ENCODE measurements around the gene ZZZ3. TPM values are rescaled to one million over a fixed set of nuclear protein-coding genes. Genes with fewer than 3 reads are reported as not detected.

Gene ZZZ3
- total and polyA plus RNA-seq, 2 of the 8 experiments (the other 6 are each of a cell fraction or from before 2014, with no cell fraction given) = 12.8 to 54.6 TPM

- no peak overlapping the region for H2BK5ac ChIP-seq (ENCODE audit: low read depth, low read length)
- H3K23ac ChIP-seq (ENCODE audit: insufficient read length) = no peak overlapping the region
- H4K20me1 ChIP-seq (replicated peaks in 1 of 2; ENCODE audit: control insufficient read depth in 1 of 2, insufficient read depth in 2 of 2, low read length in 2 of 2) = peaks cover 0 to 3% of the 10 kb centered on the region in 2 experiments
- no peak overlapping the region for H4K8ac ChIP-seq (ENCODE audit: extremely low read depth, insufficient read depth, low read length)
- ChIA-PET POLR2A (ENCODE audit: partially characterized antibody) (interaction anchor here (0.9 to 8.5 kb wide), 3 partner anchors 8 to 12 kb away, joined by 4 to 57 read pairs (median 7); partner anchors contain the start of gene ZZZ3), CTCF (ENCODE audit: partially characterized antibody) (interaction anchor here (1.0 kb wide), 1 partner anchor 31 kb away, joined by 3 read pairs; no protein-coding TSS in a partner anchor)
- H2AFZ ChIP-seq (ENCODE audit: low read length) = no peak overlapping the region
- no peak overlapping the region for H3K4me3 ChIP-seq (ENCODE audit: extremely low read depth in 1 of 4, insufficient read depth in 2 of 4, low read depth in 3 of 4, low read length in 4 of 4)
- no peak for DNase-seq (ENCODE audit: low read depth in 1 of 2, low spot score in 2 of 2)
- H2BK20ac ChIP-seq (ENCODE audit: low read length) = no peak overlapping the region
- no peaks in the 10 kb centered on the region for H3K27me3 ChIP-seq (replicated peaks in 1 of 4; ENCODE audit: control insufficient read depth in 3 of 4, extremely low read depth in 1 of 4, insufficient read depth in 3 of 4, low read length in 3 of 4)
- WGBS, 2 experiments (ENCODE audit: extremely low coverage in 1 of 2, insufficient coverage in 1 of 2, insufficient read length in 1 of 2, insufficient replicate concordance in 2 of 2, low coverage in 1 of 2, low lambda C conversion rate in 2 of 2, missing lambda C conversion rate in 1 of 2) = 90% methylated on average over 7 of the region's 7 CpGs; no CpG with 5 or more reads in 1 of the 2 experiments
- H3K27ac ChIP-seq (ENCODE audit: low read depth, low read length) = no peak overlapping the region
- H2BK120ac ChIP-seq (replicated peaks; ENCODE audit: low read depth, low read length) = no peak overlapping the region
- no peak for FAIRE-seq
- no peak overlapping the region for H3K56ac ChIP-seq (replicated peaks; ENCODE audit: insufficient read length, low read depth, low read length)
- no peak overlapping the region for H3K4ac ChIP-seq (replicated peaks; ENCODE audit: insufficient read length, low read depth, low read length)
- H2BK15ac ChIP-seq (ENCODE audit: low read length) = no peak overlapping the region
- H4K5ac ChIP-seq (ENCODE audit: insufficient read length, low read depth, low read length) = no peak overlapping the region
- H3K9me3 ChIP-seq (ENCODE audit: insufficient read depth in 2 of 2, low read depth in 1 of 2, low read length in 1 of 2) = no peaks in the 10 kb centered on the region
- H3K9ac ChIP-seq (replicated peaks in 1 of 4; ENCODE audit: extremely low read depth in 1 of 4, low read depth in 3 of 4, low read length in 3 of 4) = no peak overlapping the region
- peaks cover 0 to 4% (median under 1%) of the 10 kb centered on the region in 4 experiments; a peak in 2 of 7 replicates for H3K4me1 ChIP-seq (replicated peaks in 1 of 4; ENCODE audit: control insufficient read depth in 3 of 4, insufficient read depth in 4 of 4, low read length in 3 of 4)
- peaks cover 8 to 100% of the 10 kb centered on the region in 2 experiments for H3K79me2 ChIP-seq (ENCODE audit: control insufficient read depth in 1 of 2, insufficient read depth in 2 of 2, low read length in 2 of 2)
- no peak overlapping the region for H3K14ac ChIP-seq (ENCODE audit: insufficient read length)
- no peak overlapping the region for H4K91ac ChIP-seq (replicated peaks; ENCODE audit: insufficient read length, low read length)
- H2AK5ac ChIP-seq (ENCODE audit: low read depth, low read length) = no peak overlapping the region
- H3K79me1 ChIP-seq (ENCODE audit: low read depth, low read length) = no peaks in the 10 kb centered on the region; the same call in 1 of the 2 replicates
- no peak overlapping the region for H3K18ac ChIP-seq (ENCODE audit: extremely low read depth, low read length)
- no peaks in the 10 kb centered on the region for H3K23me2 ChIP-seq (ENCODE audit: low read depth, low read length)
- H2BK12ac ChIP-seq (ENCODE audit: low read depth, low read length) = no peak overlapping the region
- H3K36me3 ChIP-seq (ENCODE audit: control insufficient read depth in 2 of 4, insufficient read depth in 4 of 4, low read length in 3 of 4) = no peaks in the 10 kb centered on the region; a peak in 1 of 8 replicates
- no peak overlapping the region for H3K4me2 ChIP-seq (ENCODE audit: insufficient read depth in 1 of 2, low read depth in 2 of 2, low read length in 2 of 2)
- no peak for TF ChIP-seq ASH2L (IDR thresholded peaks at IDR 0.05; ENCODE audit: low read length)
- no peak for TF ChIP-seq ATF3 (IDR thresholded peaks at IDR 0.05; ENCODE audit: insufficient read depth, low read depth, low read length)
- TF ChIP-seq TEAD4 (IDR thresholded peaks at IDR 0.05; ENCODE audit: low read depth, low read length) = no peak
- TF ChIP-seq RBBP5 (IDR thresholded peaks at IDR 0.05; ENCODE audit: borderline replicate concordance, low read depth, low read length) = no peak
- no peak for TF ChIP-seq USF2 (IDR thresholded peaks at IDR 0.05; ENCODE audit: low read length)
- no peak for TF ChIP-seq CBX8 (IDR thresholded peaks at IDR 0.05; ENCODE audit: borderline replicate concordance, low read depth, low read length)
- no peak for TF ChIP-seq CREB1 (IDR thresholded peaks at IDR 0.05)
- TF ChIP-seq FOSL1 (IDR thresholded peaks at IDR 0.05; ENCODE audit: insufficient read depth, low read depth, low read length) = no peak
- no peak for TF ChIP-seq TBP (IDR thresholded peaks at IDR 0.05; ENCODE audit: low read depth, low read length)
- no peak for TF ChIP-seq EGR1 (IDR thresholded peaks at IDR 0.05; ENCODE audit: borderline replicate concordance, low read depth, low read length)
- no peak for TF ChIP-seq BACH1 (IDR thresholded peaks at IDR 0.05; ENCODE audit: low read length)
- no peak for TF ChIP-seq RFX5 (IDR thresholded peaks at IDR 0.05; ENCODE audit: borderline replicate concordance, low read depth, low read length)
- TF ChIP-seq JUN (IDR thresholded peaks at IDR 0.05; ENCODE audit: low read depth, low read length) = no peak
- TF ChIP-seq HDAC6 (IDR thresholded peaks at IDR 0.05; ENCODE audit: low read depth, low read length) = no peak
These were observed 12.1 kb downstream of the ZZZ3 start for GRCh38 chr1:77670330-77670729.

Data from H1 (cell line).